Measurements from ENCODE around the gene SPATS2. TPM values are rescaled to one million over a fixed set of nuclear protein-coding genes. Genes with fewer than 3 reads are reported as not detected.

The SPATS2 gene
- total and polyA plus RNA-seq, 2 donors (not counting 1 experiment from before 2014, with no cell fraction given) = 11.3 to 21.5 TPM

- Mint-ChIP-seq H3K9me3 (ENCODE audit: insufficient read depth) (no peaks in the 10 kb centered on the region), H3K27ac (no peak overlapping the region), H3K4me1 (peaks cover 31% of the 10 kb centered on the region), H3K27me3 (peaks cover 41% of the 10 kb centered on the region), H3K4me3 (no peak overlapping the region)
- ChIA-PET CTCF (interaction anchor here (0.7 to 1.4 kb wide), 3 partner anchors 9 to 186 kb away, joined by 3 to 7 read pairs (median 6); no protein-coding TSS in a partner anchor), POLR2A (no interaction called here)
- H3K27ac ChIP-seq (ENCODE audit: low read length in 2 of 2) = no peak overlapping the region
- H3K9me3 ChIP-seq (ENCODE audit: control extremely low read depth in 1 of 3, control insufficient read depth in 2 of 3, insufficient read depth in 1 of 3, low read length in 2 of 3) = peaks cover 0 to 7% (median 0%) of the 10 kb centered on the region in 3 donors
- H3K27me3 ChIP-seq (replicated peaks in 1 of 4; ENCODE audit: control extremely low read depth in 1 of 4, control insufficient read depth in 3 of 4, insufficient read depth in 4 of 4, low read length in 3 of 4) = peaks cover 0 to 53% (median 22%) of the 10 kb centered on the region in 4 experiments
- H3K4me3 ChIP-seq (ENCODE audit: control extremely low read depth in 1 of 5, extremely low read depth in 1 of 5, insufficient read depth in 1 of 5, low read depth in 2 of 5, low read length in 4 of 5) = no peak overlapping the region
- no peak overlapping the region for H2AFZ ChIP-seq (ENCODE audit: insufficient read depth, low read depth, low read length, poor library complexity, severe bottlenecking)
- no peaks in the 10 kb centered on the region for H3K79me2 ChIP-seq (ENCODE audit: control insufficient read depth, insufficient read depth, low read length)
- WGBS (ENCODE audit: insufficient coverage) = 60% methylated on average over 37 of the region's 39 CpGs
- no peak overlapping the region for H3K9ac ChIP-seq (ENCODE audit: low read length)
- no peak overlapping the region for H3K4me2 ChIP-seq (replicated peaks; ENCODE audit: low read depth, low read length, poor library complexity, severe bottlenecking)
- H3K36me3 ChIP-seq (replicated peaks in 1 of 2; ENCODE audit: control extremely low read depth in 1 of 2, control insufficient read depth in 1 of 2, extremely low read depth in 1 of 2, insufficient read depth in 2 of 2, low read length in 1 of 2) = no peaks in the 10 kb centered on the region
- intact Hi-C loops (cut with micrococcal nuclease) = no loop called here
- ATAC-seq (ENCODE audit: low read depth) = no peak
- H4K20me1 ChIP-seq (ENCODE audit: control insufficient read depth, insufficient read depth, low read length, poor library complexity, severe bottlenecking) = no peaks in the 10 kb centered on the region
- peak; percentile 20 for DNase-seq
- TF ChIP-seq EZH2 (IDR thresholded peaks at IDR 0.05; ENCODE audit: borderline replicate concordance, insufficient read depth, low read depth, low read length, poor library complexity, severe bottlenecking) (no peak), CTCF (IDR thresholded peaks at IDR 0.05) (no peak)
- H3K4me1 ChIP-seq (ENCODE audit: control insufficient read depth in 2 of 2, insufficient read depth in 2 of 2, low read length in 2 of 2) = peaks cover 26 to 34% of the 10 kb centered on the region in 2 donors
These were observed 176.9 kb downstream of the SPATS2 start for GRCh38 chr12:49543914-49544815.

- Histone ChIP-seq H3K36me3 (replicated peaks in 1 of 2; ENCODE audit: control extremely low read depth in 1 of 2, control insufficient read depth in 1 of 2, extremely low read depth in 1 of 2, insufficient read depth in 2 of 2, low read length in 1 of 2) (no peaks in the 10 kb centered on the region), H3K27ac (ENCODE audit: low read length in 2 of 2) (no peak overlapping the region), H3K4me2 (replicated peaks; ENCODE audit: low read depth, low read length, poor library complexity, severe bottlenecking) (no peak overlapping the region), H2AFZ (ENCODE audit: insufficient read depth, low read depth, low read length, poor library complexity, severe bottlenecking) (no peak overlapping the region), H3K4me1 (ENCODE audit: control insufficient read depth in 2 of 2, insufficient read depth in 2 of 2, low read length in 2 of 2) (peaks cover 13 to 22% of the 10 kb centered on the region in 2 donors), H3K9me3 (ENCODE audit: control extremely low read depth in 1 of 3, control insufficient read depth in 2 of 3, insufficient read depth in 1 of 3, low read length in 2 of 3) (no peaks in the 10 kb centered on the region), H3K9ac (ENCODE audit: low read length) (no peak overlapping the region), H3K79me2 (ENCODE audit: control insufficient read depth, insufficient read depth, low read length) (no peaks in the 10 kb centered on the region), H3K4me3 (ENCODE audit: control extremely low read depth in 1 of 5, extremely low read depth in 1 of 5, insufficient read depth in 1 of 5, low read depth in 2 of 5, low read length in 4 of 5) (no peak overlapping the region), H4K20me1 (ENCODE audit: control insufficient read depth, insufficient read depth, low read length, poor library complexity, severe bottlenecking) (no peaks in the 10 kb centered on the region), H3K27me3 (replicated peaks in 1 of 4; ENCODE audit: control extremely low read depth in 1 of 4, control insufficient read depth in 3 of 4, insufficient read depth in 4 of 4, low read length in 3 of 4) (peaks cover 0 to 49% (median 14%) of the 10 kb centered on the region in 4 experiments)
- peaks cover 37% of the 10 kb centered on the region for H3K27me3 Mint-ChIP-seq
- DNase-seq (no peak), ATAC-seq (ENCODE audit: low read depth) (no peak)
- CTCF ChIA-PET = interaction anchor here (0.8 to 1.4 kb wide), 2 partner anchors 187 to 555 kb away, joined by 4 to 7 read pairs; no protein-coding TSS in a partner anchor
- H3K27ac Mint-ChIP-seq = no peak overlapping the region
- intact Hi-C loops (cut with micrococcal nuclease) = no loop called here
- peaks cover 20% of the 10 kb centered on the region for H3K4me1 Mint-ChIP-seq
- no peak overlapping the region for H3K4me3 Mint-ChIP-seq
- POLR2A ChIA-PET = no interaction called here
- H3K9me3 Mint-ChIP-seq (ENCODE audit: insufficient read depth) = no peaks in the 10 kb centered on the region
- TF ChIP-seq CTCF (IDR thresholded peaks at IDR 0.05) (no peak), EZH2 (IDR thresholded peaks at IDR 0.05; ENCODE audit: borderline replicate concordance, insufficient read depth, low read depth, low read length, poor library complexity, severe bottlenecking) (no peak)
- 93% methylated on average over 4 of the region's 4 CpGs for WGBS (ENCODE audit: insufficient coverage)
These were observed 178.6 kb downstream of the SPATS2 start for GRCh38 chr12:49545815-49546214.
